Measurements from ENCODE around the gene CIB4.

CIB4 gene

GRCh38 chr2:26584656-26585055 lies 56.5 kb downstream of the CIB4 start:
- no peak for DNase-seq (ENCODE audit: insufficient read length, low spot score)
- no peak for FAIRE-seq

GRCh38 chr2:26584191-26584590 lies 57.0 kb downstream of the CIB4 start:
- DNase-seq (ENCODE audit: insufficient read length, low spot score) (no peak), FAIRE-seq (no peak)

GRCh38 chr2:26583381-26583911 lies 57.7 kb downstream of the CIB4 start:
- FAIRE-seq (no peak), DNase-seq (ENCODE audit: insufficient read length, low spot score) (no peak)

- DNase-seq (ENCODE audit: insufficient read length, low spot score) (no peak), FAIRE-seq (no peak)
Measured at GRCh38 chr2:26582890-26583289, 58.3 kb downstream of the CIB4 start.

GRCh38 chr2:26581991-26582842 lies 58.9 kb downstream of the CIB4 start:
- FAIRE-seq = no peak
- DNase-seq (ENCODE audit: insufficient read length, low spot score) = no peak

GRCh38 chr2:26581266-26581990 lies 59.7 kb downstream of the CIB4 start:
- FAIRE-seq = no peak
- DNase-seq (ENCODE audit: insufficient read length, low spot score) = no peak

- no peak for DNase-seq (ENCODE audit: insufficient read length, low spot score)
- no peak for FAIRE-seq
Measured at GRCh38 chr2:26580751-26581150, 60.4 kb downstream of the CIB4 start.

GRCh38 chr2:26580151-26580550 lies 61.0 kb downstream of the CIB4 start:
- FAIRE-seq (no peak), DNase-seq (ENCODE audit: insufficient read length, low spot score) (no peak)

GRCh38 chr2:26579723-26580040 lies 61.5 kb downstream of the CIB4 start:
- no peak for FAIRE-seq
- DNase-seq (ENCODE audit: insufficient read length, low spot score) = no peak

GRCh38 chr2:26579025-26579722 lies 62.0 kb downstream of the CIB4 start:
- FAIRE-seq (no peak), DNase-seq (ENCODE audit: insufficient read length, low spot score) (no peak)

GRCh38 chr2:26578581-26578980 lies 62.6 kb downstream of the CIB4 start:
- no peak for FAIRE-seq
- DNase-seq (ENCODE audit: insufficient read length, low spot score) = no peak

- FAIRE-seq (no peak), DNase-seq (ENCODE audit: insufficient read length, low spot score) (no peak)
Measured at GRCh38 chr2:26578113-26578458, 63.1 kb downstream of the CIB4 start.

- DNase-seq (ENCODE audit: insufficient read length, low spot score) (peak; percentile 83), FAIRE-seq (peak; percentile 84)
Measured at GRCh38 chr2:26577442-26578112, 63.6 kb downstream of the CIB4 start.

GRCh38 chr2:26576565-26577441 lies 64.4 kb downstream of the CIB4 start:
- DNase-seq (ENCODE audit: insufficient read length, low spot score) = no peak

GRCh38 chr2:26575836-26576564 lies 65.2 kb downstream of the CIB4 start:
- no peak for FAIRE-seq
- DNase-seq (ENCODE audit: insufficient read length, low spot score) = no peak

More at GRCh38 chr2:26576565-26577441, 64.4 kb downstream of the CIB4 start:
- no peak for FAIRE-seq

GRCh38 chr2:26574900-26575560 lies 66.1 kb downstream of the CIB4 start:
- no peak for DNase-seq (ENCODE audit: insufficient read length, low spot score)
- FAIRE-seq = no peak

GRCh38 chr2:26574066-26574899 lies 66.9 kb downstream of the CIB4 start:
- no peak for FAIRE-seq
- no peak for DNase-seq (ENCODE audit: insufficient read length, low spot score)
